ENCODE results near the gene LYRM9.

DNA sequence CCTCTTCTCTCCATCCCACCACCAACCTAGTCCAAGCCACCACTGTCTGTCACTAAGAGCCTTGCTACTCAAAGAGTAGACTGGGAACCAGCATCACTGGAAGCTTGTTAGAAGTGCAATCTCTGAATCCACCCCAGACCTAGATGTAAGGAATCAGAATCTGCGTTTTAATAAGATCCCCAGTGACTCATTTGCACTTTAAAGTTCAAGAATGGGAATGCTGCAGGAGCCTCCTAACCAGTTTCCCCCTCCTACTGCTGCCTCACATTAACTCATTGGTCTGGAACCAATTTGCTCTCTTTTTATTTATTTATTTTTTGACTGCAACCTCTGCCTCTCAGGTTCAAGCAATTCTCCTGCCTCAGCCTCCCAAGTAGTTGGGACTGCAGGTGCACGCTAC, 19.8 kb upstream of the LYRM9 start:
- TF ChIP-seq CTCF (optimal IDR thresholded peaks at IDR 0.05 in 1 of 3, IDR thresholded peaks at IDR 0.05 in 1 of 3, conservative IDR thresholded peaks at IDR 0.05 in 1 of 3; ENCODE audit: extremely low read depth in 1 of 3, insufficient read depth in 2 of 3, low read length in 3 of 3): no peak
- no peak for TF ChIP-seq EZH2 (IDR thresholded peaks at IDR 0.05; ENCODE audit: low read length)
